Common myeloid progenitor, CD34-positive (primary cell): ENCODE measurements around the gene SRC. TPM values are rescaled to one million over a fixed set of nuclear protein-coding genes. Genes with fewer than 3 reads are reported as not detected.

Experiments used
- CTCF ChIA-PET: fragments of 350-600 bp; sonication (Branson Sonifier 250); formaldehyde crosslinking; loops from one replicate; lab custom pipeline; 2021; ENCODE audit warnings: antibody characterized with exemption; lab: Charles Lee
- POLR2A ChIA-PET: fragments of 350-600 bp; sonication (Branson Sonifier 250); formaldehyde crosslinking; loops from one replicate; lab custom pipeline; 2021; ENCODE audit warnings: antibody characterized with exemption; lab: Charles Lee
- DNase-seq, 3 donors: peaks; one replicate each; pipeline versions ENCODE4 v3.0.0 to v3.0.0-alpha.2; 2013
- H3K27ac ChIP-seq, 2 experiments: 1 replicate in 1 of 2; 2 replicates in 1 of 2; pipeline ENCODE4 v1.7.0; 2013; ENCODE audit warnings: inconsistent platforms in 2 of 2, low read length in 2 of 2, mild to moderate bottlenecking in 2 of 2, low read depth in 1 of 2, moderate library complexity in 1 of 2; ENCODE audit not compliant: severe bottlenecking in 2 of 2, insufficient read depth in 1 of 2, poor library complexity in 1 of 2
- H3K27me3 ChIP-seq, 5 experiments: replicated peaks in 2 of 5; 1 replicate in 3 of 5; 2 replicates in 2 of 5; pipeline versions ENCODE4 v1.6.1 to v1.7.0; 2013; ENCODE audit warnings: low read length in 4 of 5, mild to moderate bottlenecking in 2 of 5, moderate library complexity in 2 of 5, inconsistent platforms in 1 of 5; ENCODE audit not compliant: insufficient read depth in 5 of 5, control insufficient read depth in 4 of 5
- H3K36me3 ChIP-seq, 4 experiments: 1 replicate in 2 of 4; 2 replicates in 2 of 4; pipeline versions ENCODE4 v1.6.1 to v1.7.0; 2013; ENCODE audit warnings: low read length in 3 of 4, control low read depth in 1 of 4, mild to moderate bottlenecking in 1 of 4; ENCODE audit not compliant: control insufficient read depth in 4 of 4, insufficient read depth in 4 of 4
- H3K4me1 ChIP-seq, 4 experiments: 1 replicate in 3 of 4; 2 replicates in 1 of 4; pipeline versions ENCODE4 v1.6.1 to v1.7.1; 2013; ENCODE audit warnings: low read length in 3 of 4, mild to moderate bottlenecking in 3 of 4, control low read depth in 1 of 4, inconsistent platforms in 1 of 4, moderate library complexity in 1 of 4; ENCODE audit not compliant: control insufficient read depth in 4 of 4, insufficient read depth in 4 of 4; ENCODE audit errors: control extremely low read depth in 1 of 4
- H3K4me3 ChIP-seq, 7 experiments: 1 replicate in 4 of 7; 2 replicates in 3 of 7; pipeline versions ENCODE4 v1.5.1 to v1.7.0; 2013; ENCODE audit warnings: mild to moderate bottlenecking in 7 of 7, low read length in 6 of 7, moderate library complexity in 6 of 7, inconsistent platforms in 2 of 7, low read depth in 2 of 7, control low read depth in 1 of 7; ENCODE audit not compliant: insufficient read depth in 4 of 7, control insufficient read depth in 1 of 7; ENCODE audit errors: extremely low read depth in 1 of 7
- H3K9me3 ChIP-seq, 5 experiments: 1 replicate in 4 of 5; 2 replicates in 1 of 5; pipeline versions ENCODE4 v1.6.1 to v1.7.1; 2013; ENCODE audit warnings: low read length in 4 of 5, mild to moderate bottlenecking in 2 of 5, inconsistent platforms in 1 of 5, low read depth in 1 of 5, moderate library complexity in 1 of 5; ENCODE audit not compliant: control insufficient read depth in 4 of 5, insufficient read depth in 2 of 5; ENCODE audit errors: control extremely low read depth in 1 of 5
- WGBS: methylation state at CpG from one replicate; pipeline ENCODE4 v1.1.5; 2013; ENCODE audit not compliant: insufficient coverage; 5-methylcytosine and 5-hydroxymethylcytosine counted together
- polyA plus RNA-seq: library from polyadenylated mRNA; unstranded; fragments of 120-200 nt; gene quantifications from one replicate; pipeline ENCODE4 v1.2.1, GENCODE V29; 2013

SRC gene
- polyA plus RNA-seq = 13.7 TPM

DNA sequence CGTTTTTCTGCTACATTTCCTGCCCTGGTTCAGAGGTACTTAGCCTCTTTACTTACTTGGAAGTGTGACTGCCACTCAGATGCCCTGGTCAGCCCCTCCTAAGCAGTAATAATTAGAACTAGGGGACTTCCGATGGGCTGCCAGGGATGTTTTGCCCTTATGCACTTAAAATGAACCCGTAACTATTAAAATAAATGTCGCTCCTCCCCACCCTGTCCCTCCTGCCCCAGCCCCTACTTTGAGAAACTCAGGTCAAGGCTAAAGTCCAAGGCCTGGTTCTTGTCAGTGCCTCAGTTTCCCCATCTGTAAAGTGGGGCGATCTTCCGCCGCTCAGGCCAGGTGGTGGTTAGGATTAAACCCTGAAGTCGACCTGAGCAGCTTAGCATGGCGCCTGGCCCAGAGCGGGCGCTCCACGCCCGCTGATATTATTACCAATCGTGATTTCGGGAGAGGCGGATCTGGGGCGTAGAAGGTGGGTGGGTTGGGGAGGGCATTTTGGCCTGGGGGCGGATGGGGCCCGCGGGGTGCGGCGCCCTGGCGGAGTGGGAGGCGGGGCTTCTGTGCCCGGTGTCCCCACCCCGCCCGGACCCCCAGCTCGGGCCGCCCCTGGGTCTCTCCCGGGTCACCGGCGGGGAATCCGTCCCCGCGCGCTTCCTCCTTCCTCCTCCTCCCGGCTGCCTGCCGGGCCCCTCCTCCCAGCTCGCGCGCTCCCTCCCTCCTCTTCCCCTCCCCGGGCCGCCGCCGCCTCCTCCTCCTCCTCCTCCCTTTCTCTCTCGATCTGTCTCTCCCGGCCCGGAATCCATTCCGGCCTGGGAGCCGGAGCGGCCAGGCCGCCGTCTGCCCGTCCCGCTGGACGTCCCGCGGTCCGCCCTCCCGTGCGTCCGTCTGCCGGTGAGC lies at the start of gene SRC:
SRC (plus strand) TSS at position 802 of the 897 bp plus-strand sequence. CDS start 38,014 bp downstream, outside the sequence.
- peak in 2 of 3 donors; percentile 52 to 60 for DNase-seq
- Histone ChIP-seq H3K4me3 (peak within 1 kb of the TSS; percentile 23 to 81 (median 66)), H3K9me3 (no peaks in the 10 kb centered on the region), H3K27me3 (no peaks in the 10 kb centered on the region), H3K4me1 (peaks cover 0 to 51% (median 30%) of the 10 kb centered on the region in 4 experiments), H3K36me3 (peaks cover 0 to 2% (median 0%) of the 10 kb centered on the region in 4 experiments), H3K27ac (peak within 1 kb of the TSS in 1 of 2 experiments; percentile 46)
- WGBS = 3% methylated on average over 33 of the region's 63 CpGs
- ChIA-PET POLR2A (no interaction called here), CTCF (interaction anchor here (1.6 kb wide), 1 partner anchor 12 kb away, joined by 5 read pairs; no protein-coding TSS in a partner anchor)

DNA sequence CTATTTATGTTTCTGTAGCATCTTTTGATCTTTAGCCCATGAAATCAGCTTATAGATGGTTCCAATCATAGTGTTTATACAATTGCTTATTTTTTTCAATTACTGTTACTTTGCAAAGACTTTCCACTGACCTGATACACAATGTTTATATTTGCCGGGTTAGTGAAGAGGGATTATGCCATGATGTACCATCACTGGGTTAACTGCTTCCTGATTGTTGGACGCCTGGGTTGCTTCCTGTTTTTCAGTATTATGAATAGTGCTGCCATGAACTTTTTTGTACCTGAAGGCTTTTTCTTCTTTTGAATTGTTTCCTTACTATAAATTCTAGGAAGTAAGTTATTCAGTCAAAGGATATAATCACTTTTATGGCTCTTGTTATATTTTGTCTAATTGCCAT lies 49.6 kb upstream of the SRC start:
- no peak overlapping the region for H3K27ac ChIP-seq
- peak in 2 of 3 donors; percentile 30 to 46 for DNase-seq
- ChIA-PET CTCF (interaction anchor here (1.2 to 1.4 kb wide), 4 partner anchors 10 to 88 kb away, joined by 3 to 6 read pairs (median 4); no protein-coding TSS in a partner anchor), POLR2A (interaction anchor here (0.7 to 1.2 kb wide), 2 partner anchors 8 to 18 kb away, joined by 3 read pairs; no protein-coding TSS in a partner anchor)
- WGBS = no CpG with 5 or more reads among the region's 2 CpGs
- peaks cover 4 to 33% (median 15%) of the 10 kb centered on the region in 4 experiments for H3K4me1 ChIP-seq
- peaks cover 6 to 45% (median 31%) of the 10 kb centered on the region in 4 experiments for H3K36me3 ChIP-seq
- peaks cover 0 to 5% (median 2%) of the 10 kb centered on the region in 5 experiments for H3K9me3 ChIP-seq
- H3K27me3 ChIP-seq = no peaks in the 10 kb centered on the region
- H3K4me3 ChIP-seq = peak overlapping the region in 1 of 7 experiments; percentile 33

DNA sequence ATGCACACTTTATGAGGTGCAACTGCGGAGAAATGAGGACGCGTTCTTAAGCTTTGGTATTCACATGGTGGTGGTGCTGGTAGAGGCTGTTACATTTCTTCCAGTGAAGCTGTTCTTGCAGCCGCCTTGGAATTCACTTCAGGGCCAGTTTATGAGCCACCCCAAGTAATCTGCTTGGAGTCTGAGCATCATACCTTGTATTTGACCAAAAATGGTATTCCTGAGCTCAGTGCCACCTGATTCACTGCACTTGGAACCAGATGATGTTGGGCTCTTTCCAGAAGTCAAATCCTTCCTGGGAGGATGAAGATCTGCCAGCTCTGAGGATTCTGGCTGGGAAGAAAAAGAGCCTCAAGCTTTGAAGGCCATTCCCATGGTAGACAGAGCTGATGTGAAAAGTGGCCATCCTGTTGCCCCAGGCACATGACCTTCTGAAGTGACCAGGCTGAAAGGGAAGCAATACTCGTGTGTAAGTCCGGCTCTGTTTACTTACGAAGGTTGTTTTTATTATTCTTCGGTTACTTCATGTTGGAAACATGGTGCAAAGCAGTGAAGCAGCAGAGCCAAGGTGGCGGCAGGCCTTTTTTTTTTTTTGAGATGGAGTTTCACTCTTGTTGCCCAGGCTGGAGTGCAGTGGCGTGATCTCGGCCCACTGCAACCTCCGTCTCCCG lies 48.7 kb upstream of the SRC start:
- Histone ChIP-seq H3K9me3 (peaks cover 0 to 5% (median 2%) of the 10 kb centered on the region in 5 experiments), H3K27me3 (no peaks in the 10 kb centered on the region), H3K4me3 (no peak overlapping the region), H3K36me3 (peaks cover 11 to 48% (median 36%) of the 10 kb centered on the region in 4 experiments), H3K27ac (no peak overlapping the region), H3K4me1 (peaks cover 4 to 30% (median 15%) of the 10 kb centered on the region in 4 experiments)
- ChIA-PET POLR2A (interaction anchor here (1.2 kb wide), 1 partner anchor 8 kb away, joined by 3 read pairs; no protein-coding TSS in a partner anchor), CTCF (interaction anchor here (0.6 to 1.4 kb wide), 8 partner anchors 11 to 115 kb away, joined by 3 to 6 read pairs (median 4); no protein-coding TSS in a partner anchor)
- DNase-seq = no peak
- WGBS = 98% methylated on average over 9 of the region's 13 CpGs

DNA sequence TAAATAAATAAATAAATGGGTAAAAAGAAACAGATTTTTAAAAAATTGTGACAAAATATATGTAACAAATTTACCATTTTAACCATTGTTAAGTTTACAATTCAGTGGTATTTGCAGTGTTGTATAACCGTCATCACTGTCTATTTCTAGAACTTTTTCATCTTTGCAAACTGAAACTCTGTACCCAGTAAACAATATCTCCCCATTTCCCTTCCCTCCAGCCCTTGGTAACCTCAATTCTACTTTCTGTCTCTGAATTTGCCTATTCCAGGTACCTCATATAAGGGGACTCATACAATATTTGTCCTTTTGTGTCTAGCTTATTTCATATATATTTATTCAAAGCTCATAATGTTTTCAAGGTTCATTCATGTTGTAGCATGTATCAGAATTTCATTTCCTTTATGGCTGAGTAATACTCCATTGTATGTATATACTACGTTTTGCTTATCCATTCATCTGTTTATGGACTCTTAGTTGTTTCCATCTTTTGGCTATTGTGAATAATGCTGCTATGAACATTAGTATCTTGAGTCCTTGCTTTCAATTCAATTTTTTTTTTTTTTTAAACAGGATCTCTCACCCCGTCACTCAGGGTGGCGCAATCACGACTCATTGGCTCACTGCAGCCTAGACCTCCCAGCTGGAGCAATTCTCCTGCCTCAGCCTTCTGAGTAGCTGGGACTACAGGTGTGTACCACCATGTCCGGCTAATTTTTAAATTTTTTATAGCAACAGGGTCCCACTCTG lies 47.6 kb upstream of the SRC start:
- Histone ChIP-seq H3K36me3 (peaks cover 10 to 50% (median 41%) of the 10 kb centered on the region in 4 experiments), H3K9me3 (peaks cover 0 to 3% (median 0%) of the 10 kb centered on the region in 5 experiments), H3K4me1 (peaks cover 4 to 29% (median 15%) of the 10 kb centered on the region in 4 experiments), H3K27me3 (no peaks in the 10 kb centered on the region), H3K4me3 (no peak overlapping the region), H3K27ac (no peak overlapping the region)
- ChIA-PET CTCF (interaction anchor here (0.7 to 1.8 kb wide), 2 partner anchors 14 to 91 kb away, joined by 3 to 6 read pairs; no protein-coding TSS in a partner anchor), POLR2A (no interaction called here)
- no peak for DNase-seq
- WGBS = 95% methylated on average over 4 of the region's 6 CpGs

DNA sequence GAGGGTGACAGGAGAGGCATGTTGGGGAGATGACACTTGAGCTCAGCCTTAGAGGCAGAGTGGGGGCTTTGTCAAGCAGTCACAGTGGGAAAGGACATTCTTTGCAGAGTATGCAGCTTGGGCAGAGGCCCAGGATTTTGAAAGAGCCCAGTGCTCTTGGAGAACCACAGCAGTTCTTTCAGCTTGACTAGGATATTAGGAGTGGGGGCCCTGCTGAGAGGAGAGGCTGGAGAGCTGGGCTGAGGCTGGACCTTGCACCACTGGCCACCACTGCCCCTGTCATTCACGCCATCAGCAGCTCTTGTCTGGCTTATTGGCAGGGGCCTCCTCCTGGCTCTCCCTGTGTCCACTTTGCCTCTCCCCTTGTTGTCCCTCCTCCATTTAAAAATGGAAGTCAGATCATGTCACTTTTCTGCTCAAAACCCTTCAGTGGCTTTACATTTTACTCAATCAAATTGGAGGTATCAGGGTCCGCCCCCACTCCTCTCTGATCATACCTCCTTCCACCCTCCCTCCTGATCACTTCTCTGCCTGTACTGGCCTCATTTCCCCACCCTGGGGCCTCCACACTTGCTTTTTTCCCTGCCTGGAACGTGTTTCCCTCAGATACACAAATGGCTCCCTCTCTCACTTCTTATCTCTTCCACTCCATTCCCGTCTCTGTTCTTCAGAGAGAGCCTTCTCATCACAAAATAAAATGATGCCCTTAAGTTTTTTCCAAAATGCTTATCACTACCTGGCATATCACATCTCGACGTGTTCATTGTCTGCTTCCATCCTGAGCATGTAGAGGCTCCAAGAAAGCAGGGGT lies 46.0 kb upstream of the SRC start:
- no peaks in the 10 kb centered on the region for H3K9me3 ChIP-seq
- H3K27ac ChIP-seq = peak overlapping the region in 1 of 2 experiments; percentile 20
- no peak overlapping the region for H3K4me3 ChIP-seq
- CTCF ChIA-PET = interaction anchor here (0.9 to 1.8 kb wide), 3 partner anchors 13 to 19 kb away, joined by 3 to 6 read pairs (median 6); no protein-coding TSS in a partner anchor
- POLR2A ChIA-PET = no interaction called here
- H3K36me3 ChIP-seq = peaks cover 10 to 55% (median 48%) of the 10 kb centered on the region in 4 experiments
- WGBS = 94% methylated on average over 4 of the region's 6 CpGs
- peaks cover 4 to 19% (median 9%) of the 10 kb centered on the region in 4 experiments for H3K4me1 ChIP-seq
- no peak for DNase-seq
- no peaks in the 10 kb centered on the region for H3K27me3 ChIP-seq
